GM04504 (cell line): ENCODE measurements around the gene ERCC2.

Experiments used
- DNase-seq: peaks from one replicate; pipeline ENCODE4 v3.0.0-alpha.2; 2012; ENCODE audit warnings: low read depth

ERCC2 gene

GRCh38 chr19:45303269-45304060 is 66.9 kb downstream of the ERCC2 start:
- no peak for DNase-seq

DNA sequence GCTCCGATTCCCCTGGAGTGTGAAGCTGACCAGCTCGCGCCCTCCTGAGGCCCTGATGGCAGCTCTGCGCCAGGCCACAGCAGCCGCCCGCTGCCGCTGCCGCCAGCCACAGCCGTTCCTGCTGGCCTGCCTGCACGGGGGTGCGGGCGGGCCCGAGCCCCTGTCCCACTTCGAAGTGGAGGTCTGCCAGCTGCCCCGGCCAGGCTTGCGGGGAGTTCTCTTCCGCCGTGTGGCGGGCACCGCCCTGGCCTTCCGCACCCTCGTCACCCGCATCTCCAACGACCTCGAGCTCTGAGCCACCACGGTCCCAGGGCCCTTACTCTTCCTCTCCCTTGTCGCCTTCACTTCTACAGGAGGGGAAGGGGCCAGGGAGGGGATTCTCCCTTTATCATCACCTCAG is 68.0 kb downstream of the ERCC2 start:
- DNase-seq = no peak
